Activated naive CD4-positive, alpha-beta T cell (primary cell): ENCODE measurements around the gene VSTM2L.

Source experiments
- DNase-seq, 4 experiments: peaks; one replicate each; lab custom pipeline; 2025; lab: John Stamatoyannopoulos, UW

The VSTM2L gene

GRCh38 chr20:37918035-37918434 is 15.1 kb downstream of the VSTM2L start:
- no peak for DNase-seq

GRCh38 chr20:37919389-37920040 is 16.6 kb downstream of the VSTM2L start:
- no peak for DNase-seq

- no peak for DNase-seq
These were observed 17.3 kb downstream of the VSTM2L start for GRCh38 chr20:37920270-37920669.

- DNase-seq: no peak
These were observed 17.9 kb downstream of the VSTM2L start for GRCh38 chr20:37920679-37921322.

GRCh38 chr20:37921341-37921929 is 18.5 kb downstream of the VSTM2L start:
- no peak for DNase-seq

- no peak for DNase-seq
These were observed 19.1 kb downstream of the VSTM2L start for GRCh38 chr20:37922016-37922415.

- DNase-seq: no peak
These were observed 22.6 kb downstream of the VSTM2L start for GRCh38 chr20:37925265-37926165.

- no peak for DNase-seq
These were observed 23.7 kb downstream of the VSTM2L start for GRCh38 chr20:37926612-37927011.

- DNase-seq: no peak
These were observed 24.6 kb downstream of the VSTM2L start for GRCh38 chr20:37927410-37928095.

- no peak for DNase-seq
These were observed 26.2 kb downstream of the VSTM2L start for GRCh38 chr20:37928996-37929682.

GRCh38 chr20:37929683-37930014 is 26.7 kb downstream of the VSTM2L start:
- no peak for DNase-seq

- no peak for DNase-seq
These were observed 28.4 kb downstream of the VSTM2L start for GRCh38 chr20:37931153-37931922.

- no peak for DNase-seq
These were observed 29.1 kb downstream of the VSTM2L start for GRCh38 chr20:37932074-37932473.

- no peak for DNase-seq
These were observed 30.0 kb downstream of the VSTM2L start for GRCh38 chr20:37932919-37933318.

- no peak for DNase-seq
These were observed 31.1 kb downstream of the VSTM2L start for GRCh38 chr20:37933786-37934633.

GRCh38 chr20:37934634-37935375 is 31.9 kb downstream of the VSTM2L start:
- no peak for DNase-seq

- DNase-seq: no peak
These were observed 32.5 kb downstream of the VSTM2L start for GRCh38 chr20:37935435-37935834.

GRCh38 chr20:37936041-37936440 is 33.1 kb downstream of the VSTM2L start:
- DNase-seq: no peak

GRCh38 chr20:37936451-37936850 is 33.5 kb downstream of the VSTM2L start:
- DNase-seq: no peak
